ENCODE measurements around the gene SMIM24.

DNA sequence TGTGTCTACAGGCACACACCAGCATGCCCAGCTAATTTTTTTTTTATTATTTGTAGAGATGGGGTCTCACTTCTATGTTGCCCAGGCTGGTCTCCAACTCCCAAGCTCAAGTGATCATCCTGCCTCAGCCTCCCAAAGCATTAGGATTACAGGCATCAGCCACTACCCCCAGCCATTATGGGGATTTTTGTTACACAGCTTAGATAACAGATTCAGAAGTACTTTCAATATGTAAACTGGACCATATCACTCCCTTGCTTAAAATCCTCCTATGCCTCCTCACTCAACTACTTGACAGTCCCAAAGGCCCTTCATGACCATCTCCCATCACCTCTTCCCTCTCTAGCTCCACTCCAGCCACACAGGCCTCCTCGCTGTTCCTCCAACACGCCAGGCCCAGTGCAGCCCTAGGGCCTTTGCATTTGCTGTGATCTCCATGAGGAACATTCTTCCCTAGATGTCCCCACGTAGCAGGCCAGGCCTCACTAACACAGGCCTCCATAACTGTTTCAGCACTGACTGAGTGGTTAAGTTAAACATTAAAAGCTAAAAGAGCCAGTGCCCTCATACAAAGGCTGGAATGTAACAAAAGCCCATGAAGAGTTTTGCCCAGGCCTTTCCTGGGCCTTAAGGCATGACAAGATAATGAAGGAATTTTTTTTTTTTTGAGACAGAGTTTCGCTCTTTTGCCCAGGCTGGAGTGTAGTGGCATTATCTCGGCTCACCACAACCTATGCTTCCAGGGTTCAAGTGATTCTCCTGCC, 17.6 kb upstream of the SMIM24 start:
- no peak for TF ChIP-seq EP300 (conservative IDR thresholded peaks at IDR 0.05; ENCODE audit: poor library complexity, severe bottlenecking)
- no peak for TF ChIP-seq REST (IDR thresholded peaks at IDR 0.05; ENCODE audit: borderline replicate concordance)
- TF ChIP-seq TAF1 (IDR thresholded peaks at IDR 0.05; ENCODE audit: low read depth), result no peak
- no peak for TF ChIP-seq MXI1 (conservative IDR thresholded peaks at IDR 0.05; ENCODE audit: poor library complexity, severe bottlenecking)
- no peak for TF ChIP-seq CTCF (IDR thresholded peaks at IDR 0.05; ENCODE audit: poor library complexity, severe bottlenecking)
- TF ChIP-seq POLR2AphosphoS5 (IDR thresholded peaks at IDR 0.05), result no peak
- no peak for TF ChIP-seq EZH2 (IDR thresholded peaks at IDR 0.05; ENCODE audit: borderline replicate concordance, insufficient read depth, low read length, poor library complexity, severe bottlenecking)
- no peak for TF ChIP-seq RAD21 (conservative IDR thresholded peaks at IDR 0.05)
